GM08714 (cell line): ENCODE results near the gene STK32B.

Experiments used
- H3K4me3 ChIP-seq: fragments of 200-500 bp; sonication (Bioruptor generic); 2 replicates; pipeline ENCODE4 v1.5.1; 2014; ENCODE audit warnings: mild to moderate bottlenecking, low read length, inconsistent platforms
- ZNF274 ChIP-seq: IDR thresholded peaks from 2 replicates; pipeline ENCODE4 v1.6.1; 2012; ENCODE audit warnings: mild to moderate bottlenecking, low read depth, low read length

Gene STK32B

GRCh38 chr4:5019796-5020195, 31.5 kb upstream of the STK32B start:
- TF ChIP-seq ZNF274, result no peak
- H3K4me3 ChIP-seq, result no peak overlapping the region

DNA sequence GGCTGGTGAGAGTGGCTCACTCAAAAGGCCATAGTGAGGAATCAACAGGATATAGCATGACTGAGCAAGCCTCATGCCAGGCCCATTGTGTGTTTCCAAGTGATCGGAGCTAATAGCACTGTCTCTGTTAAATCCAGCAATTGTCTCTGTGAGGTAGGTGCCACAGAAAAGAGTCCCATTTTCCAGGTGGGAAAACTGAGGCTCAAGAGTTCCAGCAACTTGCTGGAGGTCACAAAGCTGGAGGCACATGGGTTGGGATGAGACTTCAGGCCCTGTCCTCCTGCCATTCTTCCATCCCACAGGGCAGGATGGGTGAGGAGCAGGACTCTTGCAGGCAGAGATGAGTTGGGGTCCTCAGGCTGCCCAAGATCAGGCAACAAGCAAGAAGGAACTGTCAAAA, 30.9 kb upstream of the STK32B start:
- TF ChIP-seq ZNF274, result no peak
- H3K4me3 ChIP-seq, result no peak overlapping the region

DNA sequence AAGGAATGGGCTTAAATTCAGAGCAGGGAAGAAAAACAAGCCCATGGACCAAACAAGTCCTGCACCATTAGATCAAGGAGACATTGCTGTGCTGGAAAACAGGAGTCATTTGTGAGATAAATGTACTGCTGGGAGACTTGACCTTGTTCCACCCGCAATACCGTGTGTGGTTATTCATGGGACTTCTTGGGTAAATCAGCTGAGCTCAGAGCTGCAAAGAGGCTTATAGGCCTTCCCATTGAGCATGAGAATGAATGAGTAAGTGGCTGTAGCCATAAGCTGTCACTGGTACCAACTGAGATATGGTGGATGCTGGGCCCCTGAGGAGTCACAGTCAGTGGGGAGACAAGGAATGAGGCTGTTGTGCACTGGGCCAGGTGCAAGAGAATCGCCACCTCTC, 29.7 kb upstream of the STK32B start:
- no peak for TF ChIP-seq ZNF274
- no peak overlapping the region for H3K4me3 ChIP-seq

GRCh38 chr4:5024673-5025072, 26.6 kb upstream of the STK32B start:
- TF ChIP-seq ZNF274, result no peak

DNA sequence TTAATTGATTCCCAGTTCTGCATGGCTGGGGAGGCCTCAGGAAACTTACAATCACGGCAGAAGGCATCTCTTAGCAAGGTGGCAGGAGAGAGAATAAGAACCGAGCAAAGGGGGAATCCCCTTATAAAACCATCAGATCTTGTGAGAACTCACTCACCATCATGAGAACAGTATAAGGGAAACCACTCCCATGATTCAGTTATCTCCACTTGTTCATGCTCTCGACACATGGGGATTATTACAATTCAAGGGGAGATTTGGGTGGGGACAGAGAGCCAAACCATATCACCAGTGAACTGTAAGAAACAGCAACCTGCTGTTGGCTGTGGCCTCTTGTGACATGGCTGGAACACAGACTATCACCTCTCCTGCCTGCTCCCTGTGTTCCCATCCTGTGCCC, 24.9 kb upstream of the STK32B start:
- H3K4me3 ChIP-seq, result no peak overlapping the region
- TF ChIP-seq ZNF274, result no peak

More at GRCh38 chr4:5024673-5025072, 26.6 kb upstream of the STK32B start:
- no peak overlapping the region for H3K4me3 ChIP-seq

GRCh38 chr4:5027346-5027745, 23.9 kb upstream of the STK32B start:
- no peak overlapping the region for H3K4me3 ChIP-seq
- TF ChIP-seq ZNF274, result no peak

GRCh38 chr4:5028480-5028879, 22.8 kb upstream of the STK32B start:
- no peak for TF ChIP-seq ZNF274
- no peak overlapping the region for H3K4me3 ChIP-seq

- no peak overlapping the region for H3K4me3 ChIP-seq
- no peak for TF ChIP-seq ZNF274
Measured at GRCh38 chr4:5029447-5029846, 21.8 kb upstream of the STK32B start.

DNA sequence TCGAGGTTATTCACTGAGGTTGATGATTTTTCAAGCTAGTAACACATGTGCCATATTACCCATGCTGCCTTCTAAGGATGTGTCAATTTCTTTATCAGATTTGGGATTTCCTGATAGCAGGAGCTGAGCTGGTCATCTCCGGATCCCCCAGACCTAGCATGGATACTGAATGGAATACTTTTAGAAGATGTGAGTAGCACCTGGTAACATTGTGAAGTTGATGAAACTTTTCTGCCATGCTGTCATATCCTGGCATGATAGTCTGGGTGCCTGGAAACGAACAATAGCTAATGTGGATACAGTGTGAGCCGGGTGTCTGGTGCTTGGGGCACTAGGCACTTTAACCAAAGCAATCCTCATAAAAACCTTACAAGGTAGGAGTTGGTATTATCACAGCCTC, 21.1 kb upstream of the STK32B start:
- no peak for TF ChIP-seq ZNF274

DNA sequence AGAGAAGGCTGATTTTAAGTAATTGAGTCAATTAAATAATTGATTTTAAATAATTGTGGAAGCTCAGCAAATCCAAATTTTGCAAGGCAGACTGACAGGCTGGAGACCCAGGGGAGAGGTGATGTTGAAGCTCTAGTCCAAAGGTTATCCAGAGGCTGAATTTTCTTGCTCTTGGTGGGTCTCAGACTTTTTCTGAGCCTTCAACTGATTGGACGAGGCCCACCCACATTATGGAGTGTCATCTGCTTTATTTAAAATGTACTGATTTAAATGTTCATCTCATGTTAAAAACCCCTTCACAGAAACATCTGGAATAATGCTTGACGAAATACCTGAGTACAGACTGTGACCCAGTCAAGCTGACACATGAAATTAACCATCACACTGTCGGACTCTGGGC, 20.4 kb upstream of the STK32B start:
- no peak overlapping the region for H3K4me3 ChIP-seq
- TF ChIP-seq ZNF274, result no peak

More for the DNA sequence above, 21.1 kb upstream of the STK32B start:
- H3K4me3 ChIP-seq, result no peak overlapping the region

- no peak for TF ChIP-seq ZNF274
- no peak overlapping the region for H3K4me3 ChIP-seq
Measured at GRCh38 chr4:5032813-5033212, 18.5 kb upstream of the STK32B start.

- TF ChIP-seq ZNF274, result no peak
- H3K4me3 ChIP-seq, result no peak overlapping the region
Measured at GRCh38 chr4:5033281-5033841, 17.9 kb upstream of the STK32B start.

DNA sequence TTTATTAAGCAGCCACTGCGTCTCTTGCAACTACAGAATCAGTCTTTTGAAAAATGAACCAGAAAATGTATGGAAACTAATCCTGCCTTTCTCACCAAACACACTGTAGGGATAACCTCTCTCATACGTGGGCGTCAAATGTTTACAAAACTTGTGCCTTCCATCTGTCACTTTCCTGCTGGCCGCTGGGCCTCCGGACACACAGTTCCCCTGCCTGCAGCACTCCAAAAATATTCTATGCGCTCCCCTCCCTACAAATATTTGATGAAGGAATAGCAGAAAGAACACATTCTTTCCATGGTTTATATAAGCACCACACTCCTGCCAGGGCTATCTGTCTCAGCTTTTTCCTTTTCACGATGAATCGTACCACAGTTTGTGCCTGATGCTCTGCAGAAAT, 17.1 kb upstream of the STK32B start:
- TF ChIP-seq ZNF274, result no peak
- H3K4me3 ChIP-seq, result no peak overlapping the region

DNA sequence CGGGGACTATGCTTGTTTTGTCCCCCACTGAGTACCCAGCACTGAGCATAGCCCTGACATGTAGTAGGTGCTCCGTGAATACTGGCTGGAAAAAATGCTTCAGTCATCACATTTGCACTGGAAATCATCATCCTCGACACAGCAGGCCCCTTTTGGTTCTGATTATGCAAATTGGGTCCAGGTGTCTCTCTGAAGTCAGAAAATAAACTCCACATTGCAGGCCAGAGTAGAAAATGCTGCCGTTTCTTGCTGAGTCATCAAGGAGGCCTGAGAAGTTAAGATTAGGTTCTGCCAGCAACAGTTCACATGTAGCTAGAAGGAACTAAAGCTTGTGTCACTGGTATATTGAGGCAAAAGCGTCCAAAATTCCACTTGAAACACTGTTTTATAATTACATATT, 15.0 kb upstream of the STK32B start:
- no peak for TF ChIP-seq ZNF274
- H3K4me3 ChIP-seq, result no peak overlapping the region

DNA sequence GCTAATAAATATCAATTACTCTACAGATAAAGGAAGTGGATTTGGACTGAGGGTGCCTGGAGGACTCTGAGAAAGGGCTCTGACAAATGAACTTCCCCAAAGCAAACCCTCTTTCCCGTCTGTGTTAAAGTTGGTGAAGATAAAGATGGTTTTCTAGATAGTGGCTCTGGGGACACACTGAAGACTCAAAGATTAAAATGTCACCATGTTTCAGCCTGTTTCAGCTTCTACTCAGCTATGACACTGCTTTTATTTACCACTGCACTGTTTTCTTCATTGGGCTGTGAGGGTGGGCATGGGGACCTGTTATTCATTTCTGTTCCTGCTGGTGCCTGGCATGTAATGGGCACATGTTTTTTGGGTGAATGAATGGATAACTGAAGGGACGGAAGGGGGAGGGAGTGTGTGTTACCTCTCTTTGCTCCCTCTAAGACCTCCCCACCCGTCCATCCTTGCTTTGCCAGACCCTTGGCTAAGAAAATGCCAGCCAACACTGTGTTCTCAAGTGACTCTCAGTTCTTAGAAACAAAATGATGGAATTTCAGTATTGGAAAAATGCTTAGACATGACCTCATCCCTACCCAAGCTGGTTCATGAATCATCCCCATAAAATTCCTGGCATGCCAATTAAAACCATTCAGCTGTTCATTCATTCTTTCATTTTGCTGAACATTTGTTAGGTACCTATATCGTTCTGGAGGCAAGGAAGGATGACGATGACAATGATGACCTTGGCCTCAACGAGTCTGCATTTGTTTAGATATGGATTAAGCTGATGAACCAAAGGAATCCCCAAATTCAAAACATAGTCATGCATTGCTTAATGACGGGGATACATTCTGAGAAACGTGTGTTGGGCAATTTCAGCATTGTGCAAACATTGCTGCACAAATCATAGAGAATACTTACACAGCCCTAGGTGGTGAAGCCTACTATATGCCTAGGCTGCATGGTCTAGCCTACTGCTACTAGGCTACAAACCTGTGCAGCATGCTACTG, 13.4 kb upstream of the STK32B start:
- TF ChIP-seq ZNF274, result no peak
- no peak overlapping the region for H3K4me3 ChIP-seq
